GM19328 (cell line): ENCODE results near the gene PRR30.
"Not testable (repeated sequence)": the region's sequence is repeated elsewhere in the genome, so short reads cannot be mapped to it uniquely, and the experiment has no call there.

Source experiments
- ATAC-seq: cut with Tn5 transposase; IDR thresholded peaks from one replicate; pipeline ENCODE4 v1.9.1; 2021; ENCODE audit warnings: mild to moderate bottlenecking, moderate library complexity; ENCODE audit not compliant: unreplicated experiment

The PRR30 gene

GRCh38 chr2:27139310-27139709, at the start of gene PRR30:
TSS of gene PRR30 (minus strand) at chr2:27139410. CDS start at chr2:27138329, 1,081 bp downstream.
- ATAC-seq = no peak

GRCh38 chr2:27186613-27187345, 47.6 kb upstream of the PRR30 start:
- ATAC-seq = no peak

DNA sequence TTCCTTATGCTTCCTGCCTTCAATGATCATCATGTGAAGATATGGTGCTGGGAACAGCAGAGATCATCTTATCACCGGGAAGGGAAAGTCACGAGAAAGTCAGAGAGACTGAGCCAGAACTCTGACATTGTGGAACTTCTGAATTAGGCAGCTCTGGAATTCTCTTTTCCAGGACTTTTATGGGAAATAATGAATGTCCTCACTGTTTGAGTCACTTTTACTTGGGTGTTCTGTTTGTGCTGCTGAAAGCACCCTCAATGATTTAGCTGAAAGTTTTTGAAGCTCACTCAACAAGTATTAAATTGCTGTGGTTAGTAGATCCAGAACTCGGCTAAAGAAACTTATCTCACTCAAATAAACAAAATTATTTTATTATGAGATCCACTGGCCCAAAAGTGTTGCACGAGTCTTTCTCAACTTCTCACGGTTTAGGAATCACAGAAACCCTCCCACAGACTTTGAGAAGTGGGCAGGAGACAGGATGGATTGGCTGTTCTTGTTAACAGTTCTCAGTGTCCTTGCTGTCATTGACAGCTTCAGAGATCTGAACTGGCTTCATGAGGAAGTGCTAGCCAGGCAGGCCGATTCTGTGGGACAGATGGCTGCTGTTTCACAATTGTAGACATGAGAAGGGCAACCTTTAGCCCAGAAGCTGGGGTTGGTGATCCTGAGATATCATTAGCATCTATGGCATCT, 46.3 kb upstream of the PRR30 start:
- ATAC-seq = no peak

- ATAC-seq = no peak
Measured at GRCh38 chr2:27184115-27184514, 44.9 kb upstream of the PRR30 start.

DNA sequence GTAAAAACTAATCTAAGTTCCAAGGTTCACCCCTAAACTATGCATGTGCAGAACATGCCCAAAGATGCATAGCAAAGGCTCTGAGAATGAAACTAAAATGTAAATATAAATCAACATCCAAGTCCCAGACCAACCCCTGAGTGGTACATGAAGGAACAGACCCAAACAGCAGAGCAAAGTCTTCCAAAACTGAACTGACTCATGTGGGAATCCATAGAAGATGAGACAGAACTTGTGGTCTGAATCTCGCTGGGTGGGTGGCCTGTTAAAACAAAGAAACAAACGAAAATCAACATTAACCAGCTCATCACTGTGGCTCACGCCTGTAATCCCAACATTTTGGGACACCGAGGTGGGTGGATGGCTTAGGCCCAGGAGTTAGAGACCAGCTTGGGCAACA, 43.1 kb upstream of the PRR30 start:
- ATAC-seq = no peak

- no peak for ATAC-seq
Measured at GRCh38 chr2:27179344-27180000, 40.3 kb upstream of the PRR30 start.

DNA sequence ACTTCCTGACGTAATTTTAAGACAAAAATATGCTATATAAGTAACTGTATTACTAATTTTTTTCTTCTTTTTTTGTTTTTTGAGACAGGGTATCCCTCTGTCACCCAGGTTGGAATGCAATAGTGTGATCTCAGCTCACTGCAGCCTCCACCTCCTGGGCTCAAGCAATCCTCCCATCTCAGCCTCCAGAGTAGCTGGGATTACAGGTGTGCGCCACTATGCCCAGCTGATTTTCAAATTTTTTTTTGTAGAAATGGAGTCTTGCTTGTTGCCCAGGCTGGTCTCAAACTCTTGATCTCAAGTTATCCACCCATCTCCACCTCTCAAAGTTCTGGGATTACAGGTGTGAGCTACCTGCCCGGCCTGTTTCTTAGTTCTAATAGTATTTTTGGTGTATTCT, 39.3 kb upstream of the PRR30 start:
- no peak for ATAC-seq

DNA sequence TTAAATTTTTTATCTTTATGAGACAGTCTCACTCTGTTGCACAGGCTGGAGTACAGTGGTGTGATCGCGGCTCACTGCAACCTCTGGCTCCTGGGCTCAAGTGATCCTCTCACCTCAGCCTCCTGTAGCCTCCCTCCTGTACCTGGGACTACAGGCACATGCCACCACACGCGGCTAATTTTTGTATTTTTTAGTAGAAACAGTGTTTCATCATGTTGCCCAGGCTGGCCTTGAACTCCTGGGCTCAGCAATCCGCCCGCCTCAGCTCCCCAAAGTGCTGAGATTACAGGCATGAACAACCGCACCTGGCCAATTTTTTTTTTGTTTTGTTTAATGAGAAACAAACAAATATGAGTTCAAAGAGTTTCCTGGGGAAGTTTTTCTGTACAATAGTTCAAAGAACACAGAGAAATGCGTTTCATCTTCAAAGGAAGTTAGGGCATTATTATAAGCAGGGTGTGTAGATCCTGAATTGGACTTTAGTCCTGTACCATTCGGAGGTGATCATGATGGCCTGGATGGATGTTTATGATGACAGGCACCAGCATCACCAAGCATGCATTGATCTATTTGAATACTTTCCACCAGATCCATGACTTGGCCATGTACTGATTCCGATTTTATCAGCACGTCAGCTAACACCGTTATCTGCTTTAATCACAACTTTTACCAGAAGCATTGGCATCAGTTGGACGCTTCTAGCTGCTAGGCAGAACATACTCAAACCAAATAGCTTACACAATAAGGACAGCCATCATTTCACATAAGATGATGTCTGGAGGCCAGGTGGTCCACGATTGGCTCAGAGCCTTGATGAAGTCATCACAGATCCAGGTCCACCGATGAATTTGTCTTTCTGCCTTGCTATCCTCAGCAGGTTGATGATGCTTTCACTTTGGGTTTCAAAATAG, 38.5 kb upstream of the PRR30 start:
- ATAC-seq = no peak

DNA sequence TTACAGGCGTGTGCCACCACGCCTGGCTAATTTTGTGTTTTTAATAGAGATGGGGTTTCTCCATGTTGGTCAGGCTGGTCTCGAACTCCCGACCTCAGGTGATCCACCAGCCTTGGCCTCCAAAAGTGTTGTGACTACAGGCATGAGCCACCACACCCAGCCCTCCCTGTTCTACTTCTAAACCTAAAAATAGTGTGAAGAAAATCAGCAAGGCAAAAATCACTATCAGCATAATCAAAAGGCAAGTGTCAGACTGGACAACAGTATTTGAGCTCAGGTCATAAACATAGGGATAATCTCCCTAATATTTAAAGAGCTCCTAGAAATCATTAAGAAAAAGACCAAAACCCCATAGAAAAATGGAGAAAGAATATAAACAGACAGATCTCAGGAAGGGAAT, 36.6 kb upstream of the PRR30 start:
- ATAC-seq = not testable (repeated sequence)

- no peak for ATAC-seq
Measured at GRCh38 chr2:27175330-27175729, 36.1 kb upstream of the PRR30 start.

GRCh38 chr2:27174638-27175037, 35.4 kb upstream of the PRR30 start:
- ATAC-seq = no peak

DNA sequence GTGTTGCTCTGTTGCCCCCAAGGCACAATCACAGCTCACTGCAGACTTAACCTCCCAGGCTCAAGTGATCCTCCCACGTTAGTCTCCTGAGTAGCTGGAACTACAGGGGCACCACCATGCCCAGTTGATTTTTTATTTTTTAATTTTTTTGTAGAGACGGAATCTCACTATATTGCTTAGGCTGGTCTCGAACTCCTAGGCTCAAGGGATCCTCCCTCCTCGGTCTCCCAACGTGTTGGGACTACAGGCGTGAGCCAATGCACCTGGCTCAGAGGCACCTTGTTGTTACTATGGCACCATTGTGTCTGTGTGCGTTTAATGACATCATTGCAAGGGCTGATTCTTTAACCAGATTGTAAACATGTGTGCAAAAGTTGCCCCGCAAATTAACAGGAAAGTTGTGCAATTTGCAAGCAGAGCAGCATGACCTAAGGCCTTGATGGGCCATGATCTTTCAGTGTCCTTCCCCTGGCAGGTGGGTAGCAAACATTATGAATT, 32.2 kb upstream of the PRR30 start:
- no peak for ATAC-seq

GRCh38 chr2:27170581-27171337, 31.5 kb upstream of the PRR30 start:
- ATAC-seq = no peak

DNA sequence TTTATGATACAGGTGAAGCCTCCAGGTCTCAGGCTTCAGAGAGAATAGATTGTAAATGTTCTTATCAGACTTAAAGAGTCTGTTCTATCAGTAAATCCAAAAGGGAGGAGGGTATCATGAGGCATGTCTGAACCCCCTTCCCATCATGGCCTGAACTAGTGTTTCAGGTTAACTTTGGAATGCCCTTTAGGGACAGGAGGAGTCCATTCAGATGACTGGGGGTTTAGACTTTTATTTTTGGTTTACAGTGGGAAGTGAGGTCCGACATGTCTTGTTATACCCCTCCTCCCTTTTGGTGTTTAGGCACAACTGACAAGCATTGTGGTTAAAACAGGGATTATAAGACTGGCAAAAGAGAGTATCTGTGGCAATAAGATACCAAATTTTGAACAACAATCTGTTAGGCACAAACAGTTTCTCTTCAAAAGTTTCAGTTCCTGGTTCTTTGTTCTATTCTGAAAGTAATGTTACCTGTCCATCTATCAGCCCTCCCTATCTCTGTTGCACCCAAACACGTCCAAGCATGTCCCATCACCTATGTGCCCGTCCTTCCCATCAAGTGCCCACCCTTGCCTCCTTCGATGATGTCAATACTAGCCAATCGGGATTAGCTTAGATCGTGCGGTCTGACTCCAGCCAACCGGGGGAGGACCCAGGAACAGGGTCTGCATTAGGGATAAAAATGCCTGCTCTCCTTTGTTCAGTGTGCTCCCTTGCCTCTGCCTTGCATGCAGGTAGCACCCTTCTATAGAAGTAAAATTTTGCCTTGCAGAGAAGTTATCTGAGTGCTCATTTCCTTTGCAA, 26.0 kb upstream of the PRR30 start:
- no peak for ATAC-seq

- no peak for ATAC-seq
Measured at GRCh38 chr2:27162151-27163121, 23.2 kb upstream of the PRR30 start.

GRCh38 chr2:27160191-27160590, 21.0 kb upstream of the PRR30 start:
- no peak for ATAC-seq

DNA sequence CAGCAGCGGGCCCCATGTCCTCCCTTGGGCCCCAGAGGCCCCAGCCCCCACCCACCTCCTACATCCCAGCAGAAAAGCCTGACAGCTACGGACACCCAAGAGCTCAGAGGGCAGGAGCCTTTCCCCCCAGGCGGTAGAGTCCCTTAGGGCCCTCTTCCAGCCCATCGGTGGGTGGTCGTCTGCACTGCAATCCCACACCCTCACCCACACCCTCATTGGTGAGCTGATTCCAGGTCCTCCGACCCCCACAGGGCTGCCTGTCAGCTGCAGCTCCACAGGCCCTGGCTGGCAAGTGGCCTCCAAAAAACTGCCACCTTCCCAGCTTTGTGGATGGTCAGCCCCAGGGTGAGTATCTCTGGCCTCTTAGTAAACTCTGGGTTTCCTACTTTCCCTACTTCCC, 20.1 kb upstream of the PRR30 start:
- no peak for ATAC-seq

- no peak for ATAC-seq
Measured at GRCh38 chr2:27158468-27158867, 19.3 kb upstream of the PRR30 start.
